WTC11 (cell line): ENCODE measurements around the gene ZNRF2. TPM values are rescaled to one million over a fixed set of nuclear protein-coding genes. Genes with fewer than 3 reads are reported as not detected.

Experiments used
- ATAC-seq: fragments of 200-7000 bp; cut with Tn5 transposase; 2 replicates; pipeline ENCODE4 v1.10.0; 2021; ENCODE audit warnings: mild to moderate bottlenecking, moderate library complexity
- CTCF ChIA-PET: fragments of 300-600 bp; sonication (Branson Sonifier 250); formaldehyde crosslinking; loops from one replicate; lab custom pipeline; 2021; ENCODE audit warnings: antibody characterized with exemption; lab: Charles Lee
- POLR2A ChIA-PET: fragments of 350-600 bp; sonication (Branson Sonifier 250); formaldehyde crosslinking; loops from one replicate; lab custom pipeline; 2021; ENCODE audit warnings: antibody characterized with exemption; lab: Charles Lee
- DNase-seq: peaks from one replicate; pipeline ENCODE4 v3.0.0; 2021; ENCODE audit warnings: low spot score
- H3K27ac Mint-ChIP-seq: 2 replicates; pipeline ENCODE4 v1.8.0; 2021; ENCODE audit warnings: mixed read lengths
- H3K27me3 Mint-ChIP-seq: 2 replicates; pipeline ENCODE4 v1.8.0; 2021; ENCODE audit warnings: low read depth, mild to moderate bottlenecking, moderate library complexity, mixed read lengths
- H3K36me3 Mint-ChIP-seq: 2 replicates; pipeline ENCODE4 v1.8.0; 2021; ENCODE audit warnings: mixed read lengths
- H3K4me1 Mint-ChIP-seq: 2 replicates; pipeline ENCODE4 v1.8.0; 2022; ENCODE audit warnings: mixed read lengths
- H3K4me3 Mint-ChIP-seq: 2 replicates; pipeline ENCODE4 v1.8.0; 2021; ENCODE audit warnings: mild to moderate bottlenecking, moderate library complexity, mixed read lengths
- H3K9me3 Mint-ChIP-seq: 2 replicates; pipeline ENCODE4 v1.8.0; 2021; ENCODE audit warnings: mixed read lengths
- AFF4 ChIP-seq: sonication (generic); formaldehyde crosslinking; IDR thresholded peaks from 2 replicates; pipeline ENCODE4 v1.8.1; 2023; ENCODE audit warnings: mild to moderate bottlenecking, missing genetic modification reagents, borderline replicate concordance
- E2F1 ChIP-seq: sonication (generic); formaldehyde crosslinking; IDR thresholded peaks from 2 replicates; pipeline ENCODE4 v1.8.0; 2022; ENCODE audit warnings: mild to moderate bottlenecking, missing genetic modification reagents
- EMX1 ChIP-seq: fragments of 250-450 bp; sonication (Bioruptor Pico); IDR thresholded peaks from 2 replicates; pipeline ENCODE4 v1.8.0; 2021; ENCODE audit warnings: mild to moderate bottlenecking
- ETV6 ChIP-seq: sonication (generic); formaldehyde crosslinking; IDR thresholded peaks from 2 replicates; pipeline ENCODE4 v1.8.1; 2022; ENCODE audit warnings: mild to moderate bottlenecking, missing genetic modification reagents
- GRHL2 ChIP-seq: fragments of 250-450 bp; sonication (Bioruptor Pico); IDR thresholded peaks from 2 replicates; pipeline ENCODE4 v1.8.0; 2022; ENCODE audit warnings: mild to moderate bottlenecking, moderate library complexity; ENCODE audit not compliant: insufficient replicate concordance, severe bottlenecking
- HMGA2 ChIP-seq: fragments of 250-450 bp; sonication (Bioruptor Pico); IDR thresholded peaks from 2 replicates; pipeline ENCODE4 v1.4.0; 2021; ENCODE audit warnings: mild to moderate bottlenecking, moderate library complexity
- MAX ChIP-seq: sonication (generic); formaldehyde crosslinking; IDR thresholded peaks from 2 replicates; pipeline ENCODE4 v1.8.0; 2022; ENCODE audit warnings: mild to moderate bottlenecking, missing genetic modification reagents
- NR1H2 ChIP-seq: sonication (generic); formaldehyde crosslinking; IDR thresholded peaks from 2 replicates; pipeline ENCODE4 v1.9.0; 2021; ENCODE audit warnings: mild to moderate bottlenecking, moderate library complexity, missing genetic modification reagents
- OVOL2 ChIP-seq: fragments of 250-450 bp; sonication (Bioruptor Pico); IDR thresholded peaks from 2 replicates; pipeline ENCODE4 v1.9.0; 2021; ENCODE audit warnings: mild to moderate bottlenecking, borderline replicate concordance
- SMAD3 ChIP-seq: sonication (generic); formaldehyde crosslinking; IDR thresholded peaks from 2 replicates; pipeline ENCODE4 v1.8.0; 2022; ENCODE audit warnings: missing genetic modification reagents, mild to moderate bottlenecking, borderline replicate concordance
- TP53 ChIP-seq: sonication (generic); formaldehyde crosslinking; IDR thresholded peaks from 2 replicates; pipeline ENCODE4 v1.8.1; 2023; ENCODE audit warnings: mild to moderate bottlenecking, missing genetic modification reagents
- ZNF263 ChIP-seq: sonication (generic); formaldehyde crosslinking; IDR thresholded peaks from 2 replicates; pipeline ENCODE4 v1.8.1; 2022; ENCODE audit warnings: low read depth, mild to moderate bottlenecking, moderate library complexity, missing genetic modification reagents
- ZNF317 ChIP-seq: sonication (generic); formaldehyde crosslinking; IDR thresholded peaks from 2 replicates; pipeline ENCODE4 v1.8.1; 2023; ENCODE audit warnings: low read depth, mild to moderate bottlenecking, moderate library complexity, missing genetic modification reagents, borderline replicate concordance
- ZNF396 ChIP-seq: fragments of 250-450 bp; sonication (Bioruptor Pico); IDR thresholded peaks from 2 replicates; pipeline ENCODE4 v1.8.0; 2021; ENCODE audit warnings: mild to moderate bottlenecking, moderate library complexity, borderline replicate concordance
- ZNF416 ChIP-seq: fragments of 250-450 bp; sonication (Bioruptor Pico); IDR thresholded peaks from 2 replicates; pipeline ENCODE4 v1.9.0; 2021; ENCODE audit warnings: mild to moderate bottlenecking, inconsistent platforms
- total RNA-seq: library from RNA; stranded (reverse); gene quantifications from 3 replicates; pipeline ENCODE4 v1.2.3, GENCODE V29; 2021
- TF ChIP-seq, protein P1 (sequence below): fragments of 250-450 bp; sonication (Bioruptor Pico); IDR thresholded peaks from 2 replicates; pipeline ENCODE4 v1.9.0; 2021; ENCODE audit warnings: mild to moderate bottlenecking
- TF ChIP-seq, protein P2 (sequence below): sonication (generic); formaldehyde crosslinking; IDR thresholded peaks from 2 replicates; pipeline ENCODE4 v1.8.1; 2023; ENCODE audit warnings: mild to moderate bottlenecking, missing genetic modification reagents
- TF ChIP-seq, protein P3 (sequence below): sonication (generic); formaldehyde crosslinking; IDR thresholded peaks from 2 replicates; pipeline ENCODE4 v1.8.1; 2022; ENCODE audit warnings: missing genetic modification reagents, borderline replicate concordance
- TF ChIP-seq, protein P4 (sequence below): sonication (generic); formaldehyde crosslinking; IDR thresholded peaks from 2 replicates; pipeline ENCODE4 v1.8.0; 2023; ENCODE audit warnings: mild to moderate bottlenecking, missing genetic modification reagents
- TF ChIP-seq, protein P5 (sequence below): sonication (generic); formaldehyde crosslinking; IDR thresholded peaks from 2 replicates; pipeline ENCODE4 v1.8.1; 2022; ENCODE audit warnings: mild to moderate bottlenecking, missing genetic modification reagents, moderate library complexity, borderline replicate concordance

The ZNRF2 gene
- total RNA-seq, 1 experiment from 2014 or later: 18.2 TPM

DNA sequence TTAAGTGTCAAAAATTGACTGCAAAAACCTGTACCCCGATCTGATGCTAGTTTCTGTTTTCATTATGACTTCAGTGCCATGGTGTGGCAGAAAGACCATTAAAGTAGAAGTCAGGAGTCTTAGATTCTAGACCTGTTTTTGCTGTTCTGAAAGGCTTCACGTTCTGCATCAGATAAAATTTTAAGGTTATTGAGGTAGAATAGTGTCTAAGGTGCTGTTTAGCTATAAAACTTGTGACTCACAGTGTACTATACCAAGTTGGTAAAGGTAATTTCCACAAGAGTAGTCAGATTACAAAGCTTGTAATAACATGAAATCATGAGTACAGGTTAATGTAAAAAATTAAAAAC lies 38.6 kb downstream of the ZNRF2 start (continued):
- TF ChIP-seq E2F1 (CRISPR knock-in tag) (no peak), NR1H2 (CRISPR knock-in tag) (no peak), AFF4 (CRISPR knock-in tag) (no peak), GRHL2 (no peak)
- TF ChIP-seq, protein P1, sequence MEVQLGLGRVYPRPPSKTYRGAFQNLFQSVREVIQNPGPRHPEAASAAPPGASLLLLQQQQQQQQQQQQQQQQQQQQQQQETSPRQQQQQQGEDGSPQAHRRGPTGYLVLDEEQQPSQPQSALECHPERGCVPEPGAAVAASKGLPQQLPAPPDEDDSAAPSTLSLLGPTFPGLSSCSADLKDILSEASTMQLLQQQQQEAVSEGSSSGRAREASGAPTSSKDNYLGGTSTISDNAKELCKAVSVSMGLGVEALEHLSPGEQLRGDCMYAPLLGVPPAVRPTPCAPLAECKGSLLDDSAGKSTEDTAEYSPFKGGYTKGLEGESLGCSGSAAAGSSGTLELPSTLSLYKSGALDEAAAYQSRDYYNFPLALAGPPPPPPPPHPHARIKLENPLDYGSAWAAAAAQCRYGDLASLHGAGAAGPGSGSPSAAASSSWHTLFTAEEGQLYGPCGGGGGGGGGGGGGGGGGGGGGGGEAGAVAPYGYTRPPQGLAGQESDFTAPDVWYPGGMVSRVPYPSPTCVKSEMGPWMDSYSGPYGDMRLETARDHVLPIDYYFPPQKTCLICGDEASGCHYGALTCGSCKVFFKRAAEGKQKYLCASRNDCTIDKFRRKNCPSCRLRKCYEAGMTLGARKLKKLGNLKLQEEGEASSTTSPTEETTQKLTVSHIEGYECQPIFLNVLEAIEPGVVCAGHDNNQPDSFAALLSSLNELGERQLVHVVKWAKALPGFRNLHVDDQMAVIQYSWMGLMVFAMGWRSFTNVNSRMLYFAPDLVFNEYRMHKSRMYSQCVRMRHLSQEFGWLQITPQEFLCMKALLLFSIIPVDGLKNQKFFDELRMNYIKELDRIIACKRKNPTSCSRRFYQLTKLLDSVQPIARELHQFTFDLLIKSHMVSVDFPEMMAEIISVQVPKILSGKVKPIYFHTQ (CRISPR knock-in tag): no peak
- TF ChIP-seq, protein P2, sequence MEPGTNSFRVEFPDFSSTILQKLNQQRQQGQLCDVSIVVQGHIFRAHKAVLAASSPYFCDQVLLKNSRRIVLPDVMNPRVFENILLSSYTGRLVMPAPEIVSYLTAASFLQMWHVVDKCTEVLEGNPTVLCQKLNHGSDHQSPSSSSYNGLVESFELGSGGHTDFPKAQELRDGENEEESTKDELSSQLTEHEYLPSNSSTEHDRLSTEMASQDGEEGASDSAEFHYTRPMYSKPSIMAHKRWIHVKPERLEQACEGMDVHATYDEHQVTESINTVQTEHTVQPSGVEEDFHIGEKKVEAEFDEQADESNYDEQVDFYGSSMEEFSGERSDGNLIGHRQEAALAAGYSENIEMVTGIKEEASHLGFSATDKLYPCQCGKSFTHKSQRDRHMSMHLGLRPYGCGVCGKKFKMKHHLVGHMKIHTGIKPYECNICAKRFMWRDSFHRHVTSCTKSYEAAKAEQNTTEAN: no peak

DNA sequence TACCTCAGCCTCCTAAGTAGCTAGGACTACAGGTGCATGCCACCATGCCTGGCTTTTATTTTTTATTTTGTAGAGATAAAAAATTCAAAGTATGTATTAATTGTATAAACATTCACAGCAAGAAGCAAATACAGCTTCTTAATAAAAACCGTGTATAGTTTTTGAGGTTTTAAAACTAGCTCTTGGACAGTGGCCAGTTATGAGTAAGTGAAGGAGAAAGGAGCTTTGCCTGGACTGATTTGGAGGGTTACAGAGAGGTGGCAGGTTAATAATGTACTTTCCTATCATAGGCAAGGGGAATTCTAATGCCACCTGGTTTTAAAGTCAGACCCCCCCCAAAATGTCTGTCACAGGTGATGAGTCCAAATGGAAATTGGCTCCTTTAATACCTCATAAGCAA lies 43.4 kb downstream of the ZNRF2 start:
- Mint-ChIP-seq H3K36me3 (peaks cover 8% of the 10 kb centered on the region), H3K27me3 (no peaks in the 10 kb centered on the region), H3K4me3 (no peak overlapping the region), H3K27ac (no peak overlapping the region), H3K9me3 (peaks cover 14% of the 10 kb centered on the region), H3K4me1 (peaks cover 27% of the 10 kb centered on the region)
- ChIA-PET CTCF (no interaction called here), POLR2A (interaction anchor here (0.7 kb wide), 1 partner anchor 16 kb away, joined by 3 read pairs; no protein-coding TSS in a partner anchor)
- DNase-seq: no peak
- ATAC-seq: no peak
- TF ChIP-seq, protein P3, sequence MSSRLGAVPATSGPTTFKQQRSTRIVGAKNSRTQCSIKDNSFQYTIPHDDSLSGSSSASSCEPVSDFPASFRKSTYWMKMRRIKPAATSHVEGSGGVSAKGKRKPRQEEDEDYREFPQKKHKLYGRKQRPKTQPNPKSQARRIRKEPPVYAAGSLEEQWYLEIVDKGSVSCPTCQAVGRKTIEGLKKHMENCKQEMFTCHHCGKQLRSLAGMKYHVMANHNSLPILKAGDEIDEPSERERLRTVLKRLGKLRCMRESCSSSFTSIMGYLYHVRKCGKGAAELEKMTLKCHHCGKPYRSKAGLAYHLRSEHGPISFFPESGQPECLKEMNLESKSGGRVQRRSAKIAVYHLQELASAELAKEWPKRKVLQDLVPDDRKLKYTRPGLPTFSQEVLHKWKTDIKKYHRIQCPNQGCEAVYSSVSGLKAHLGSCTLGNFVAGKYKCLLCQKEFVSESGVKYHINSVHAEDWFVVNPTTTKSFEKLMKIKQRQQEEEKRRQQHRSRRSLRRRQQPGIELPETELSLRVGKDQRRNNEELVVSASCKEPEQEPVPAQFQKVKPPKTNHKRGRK: no peak
- TF ChIP-seq MAX (CRISPR knock-in tag) (no peak), TP53 (CRISPR knock-in tag) (no peak), ZNF317 (CRISPR knock-in tag) (no peak), ZNF396 (CRISPR knock-in tag) (no peak), SMAD3 (no peak), HMGA2 (CRISPR knock-in tag) (no peak), ETV6 (CRISPR knock-in tag) (no peak), ZNF416 (no peak), EMX1 (CRISPR knock-in tag) (no peak), OVOL2 (CRISPR knock-in tag) (no peak), ZNF263 (CRISPR knock-in tag) (no peak)
- TF ChIP-seq, protein P4, sequence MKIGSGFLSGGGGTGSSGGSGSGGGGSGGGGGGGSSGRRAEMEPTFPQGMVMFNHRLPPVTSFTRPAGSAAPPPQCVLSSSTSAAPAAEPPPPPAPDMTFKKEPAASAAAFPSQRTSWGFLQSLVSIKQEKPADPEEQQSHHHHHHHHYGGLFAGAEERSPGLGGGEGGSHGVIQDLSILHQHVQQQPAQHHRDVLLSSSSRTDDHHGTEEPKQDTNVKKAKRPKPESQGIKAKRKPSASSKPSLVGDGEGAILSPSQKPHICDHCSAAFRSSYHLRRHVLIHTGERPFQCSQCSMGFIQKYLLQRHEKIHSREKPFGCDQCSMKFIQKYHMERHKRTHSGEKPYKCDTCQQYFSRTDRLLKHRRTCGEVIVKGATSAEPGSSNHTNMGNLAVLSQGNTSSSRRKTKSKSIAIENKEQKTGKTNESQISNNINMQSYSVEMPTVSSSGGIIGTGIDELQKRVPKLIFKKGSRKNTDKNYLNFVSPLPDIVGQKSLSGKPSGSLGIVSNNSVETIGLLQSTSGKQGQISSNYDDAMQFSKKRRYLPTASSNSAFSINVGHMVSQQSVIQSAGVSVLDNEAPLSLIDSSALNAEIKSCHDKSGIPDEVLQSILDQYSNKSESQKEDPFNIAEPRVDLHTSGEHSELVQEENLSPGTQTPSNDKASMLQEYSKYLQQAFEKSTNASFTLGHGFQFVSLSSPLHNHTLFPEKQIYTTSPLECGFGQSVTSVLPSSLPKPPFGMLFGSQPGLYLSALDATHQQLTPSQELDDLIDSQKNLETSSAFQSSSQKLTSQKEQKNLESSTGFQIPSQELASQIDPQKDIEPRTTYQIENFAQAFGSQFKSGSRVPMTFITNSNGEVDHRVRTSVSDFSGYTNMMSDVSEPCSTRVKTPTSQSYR (CRISPR knock-in tag): no peak
- TF ChIP-seq, protein P5, sequence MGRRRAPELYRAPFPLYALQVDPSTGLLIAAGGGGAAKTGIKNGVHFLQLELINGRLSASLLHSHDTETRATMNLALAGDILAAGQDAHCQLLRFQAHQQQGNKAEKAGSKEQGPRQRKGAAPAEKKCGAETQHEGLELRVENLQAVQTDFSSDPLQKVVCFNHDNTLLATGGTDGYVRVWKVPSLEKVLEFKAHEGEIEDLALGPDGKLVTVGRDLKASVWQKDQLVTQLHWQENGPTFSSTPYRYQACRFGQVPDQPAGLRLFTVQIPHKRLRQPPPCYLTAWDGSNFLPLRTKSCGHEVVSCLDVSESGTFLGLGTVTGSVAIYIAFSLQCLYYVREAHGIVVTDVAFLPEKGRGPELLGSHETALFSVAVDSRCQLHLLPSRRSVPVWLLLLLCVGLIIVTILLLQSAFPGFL: no peak
